Measurements from ENCODE around the gene VRK1.

DNA sequence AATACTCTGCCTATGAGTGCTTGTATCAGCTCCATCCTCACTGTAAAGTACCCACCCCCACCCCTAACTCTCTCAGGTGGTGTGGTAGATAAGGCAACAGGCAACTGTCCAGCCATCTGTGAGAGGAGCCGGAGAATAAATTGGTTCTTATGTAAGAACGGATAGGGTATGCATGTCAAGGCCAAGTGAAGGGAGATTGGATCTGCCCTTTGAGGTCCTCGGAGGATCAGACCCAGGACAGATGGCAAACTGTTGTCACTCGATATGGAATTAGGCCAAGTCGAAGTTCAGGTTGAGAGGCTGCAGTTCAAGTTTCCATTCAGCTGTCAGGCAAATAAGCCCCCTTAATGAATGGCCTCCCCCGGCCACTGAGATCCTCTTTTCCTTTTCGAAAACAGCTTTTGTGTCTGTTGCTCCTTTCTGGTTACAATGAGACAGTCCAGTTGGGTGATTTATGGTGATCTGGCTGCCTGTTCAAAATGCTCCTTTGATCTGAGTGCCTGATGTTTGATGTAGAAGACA, 120.3 kb downstream of the VRK1 start:
- TF ChIP-seq, protein P1, sequence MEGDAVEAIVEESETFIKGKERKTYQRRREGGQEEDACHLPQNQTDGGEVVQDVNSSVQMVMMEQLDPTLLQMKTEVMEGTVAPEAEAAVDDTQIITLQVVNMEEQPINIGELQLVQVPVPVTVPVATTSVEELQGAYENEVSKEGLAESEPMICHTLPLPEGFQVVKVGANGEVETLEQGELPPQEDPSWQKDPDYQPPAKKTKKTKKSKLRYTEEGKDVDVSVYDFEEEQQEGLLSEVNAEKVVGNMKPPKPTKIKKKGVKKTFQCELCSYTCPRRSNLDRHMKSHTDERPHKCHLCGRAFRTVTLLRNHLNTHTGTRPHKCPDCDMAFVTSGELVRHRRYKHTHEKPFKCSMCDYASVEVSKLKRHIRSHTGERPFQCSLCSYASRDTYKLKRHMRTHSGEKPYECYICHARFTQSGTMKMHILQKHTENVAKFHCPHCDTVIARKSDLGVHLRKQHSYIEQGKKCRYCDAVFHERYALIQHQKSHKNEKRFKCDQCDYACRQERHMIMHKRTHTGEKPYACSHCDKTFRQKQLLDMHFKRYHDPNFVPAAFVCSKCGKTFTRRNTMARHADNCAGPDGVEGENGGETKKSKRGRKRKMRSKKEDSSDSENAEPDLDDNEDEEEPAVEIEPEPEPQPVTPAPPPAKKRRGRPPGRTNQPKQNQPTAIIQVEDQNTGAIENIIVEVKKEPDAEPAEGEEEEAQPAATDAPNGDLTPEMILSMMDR (IDR thresholded peaks at IDR 0.05 in 4 of 5, conservative IDR thresholded peaks at IDR 0.05 in 1 of 5): no peak
- TF ChIP-seq POLR2A (IDR thresholded peaks at IDR 0.05): no peak
